ENCODE results near the gene TTF2. TPM values are rescaled to one million over a fixed set of nuclear protein-coding genes. Genes with fewer than 3 reads are reported as not detected.

TTF2 gene
- total RNA-seq, 1 experiment from 2014 or later: 31.9 TPM

- H3K4me1 ChIP-seq: no peaks in the 10 kb centered on the region
- H3K4me3 ChIP-seq (ENCODE audit: low read depth, low read length): no peak overlapping the region
- peaks cover 8% of the 10 kb centered on the region for H3K4me1 Mint-ChIP-seq (ENCODE audit: low read depth, unreplicated experiment)
- ChIA-PET POLR2A (no interaction called here), CTCF (no interaction called here)
- H3K36me3 Mint-ChIP-seq (ENCODE audit: insufficient read depth, unreplicated experiment): no peaks in the 10 kb centered on the region
- no peak overlapping the region for H3K27ac Mint-ChIP-seq (ENCODE audit: unreplicated experiment)
- no peaks in the 10 kb centered on the region for H3K27me3 Mint-ChIP-seq (ENCODE audit: insufficient read depth, unreplicated experiment)
- H3K9me3 Mint-ChIP-seq (ENCODE audit: unreplicated experiment): no peaks in the 10 kb centered on the region
- H3K9me3 ChIP-seq: no peaks in the 10 kb centered on the region
- H3K4me3 Mint-ChIP-seq (ENCODE audit: unreplicated experiment): no peak overlapping the region
- DNase-seq: no peak
- no peaks in the 10 kb centered on the region for H3K36me3 ChIP-seq (ENCODE audit: control insufficient read depth, insufficient read depth, low read length)
- no TSS peak for BruUV-seq (replicated peaks)
- intact Hi-C loops (cut with micrococcal nuclease; ENCODE audit: unreplicated experiment): no loop called here
- no peak for TF ChIP-seq CTCF (IDR thresholded peaks at IDR 0.05; ENCODE audit: insufficient read depth in 1 of 2, low read depth in 1 of 2, low read length in 1 of 2, severe bottlenecking in 1 of 2, unreplicated experiment in 1 of 2)
- no peaks in the 10 kb centered on the region for H3K27me3 ChIP-seq (replicated peaks; ENCODE audit: control insufficient read depth, insufficient read depth, low read length)
Measured at GRCh38 chr1:117045644-117046043, 14.5 kb upstream of the TTF2 start.

GRCh38 chr1:117046781-117047180 is 13.3 kb upstream of the TTF2 start:
- H3K4me3 Mint-ChIP-seq (ENCODE audit: unreplicated experiment): no peak overlapping the region
- no peaks in the 10 kb centered on the region for H3K27me3 ChIP-seq (replicated peaks; ENCODE audit: control insufficient read depth, insufficient read depth, low read length)
- H3K9me3 ChIP-seq: no peaks in the 10 kb centered on the region
- no peak overlapping the region for H3K27ac Mint-ChIP-seq (ENCODE audit: unreplicated experiment)
- CTCF ChIA-PET: no interaction called here
- H3K4me3 ChIP-seq (ENCODE audit: low read depth, low read length): no peak overlapping the region
- H3K9me3 Mint-ChIP-seq (ENCODE audit: unreplicated experiment): no peaks in the 10 kb centered on the region
- intact Hi-C loops (cut with micrococcal nuclease; ENCODE audit: unreplicated experiment): no loop called here
- H3K4me1 ChIP-seq: no peaks in the 10 kb centered on the region
- TF ChIP-seq CTCF (IDR thresholded peaks at IDR 0.05; ENCODE audit: insufficient read depth in 1 of 2, low read depth in 1 of 2, low read length in 1 of 2, severe bottlenecking in 1 of 2, unreplicated experiment in 1 of 2): no peak
- no peaks in the 10 kb centered on the region for H3K27me3 Mint-ChIP-seq (ENCODE audit: insufficient read depth, unreplicated experiment)
- BruUV-seq (replicated peaks): no TSS peak
- H3K36me3 Mint-ChIP-seq (ENCODE audit: insufficient read depth, unreplicated experiment): no peaks in the 10 kb centered on the region
- POLR2A ChIA-PET: no interaction called here
- H3K36me3 ChIP-seq (ENCODE audit: control insufficient read depth, insufficient read depth, low read length): no peaks in the 10 kb centered on the region
- no peak for DNase-seq
- H3K4me1 Mint-ChIP-seq (ENCODE audit: low read depth, unreplicated experiment): peaks cover 8% of the 10 kb centered on the region

- DNase-seq: no peak
- Histone ChIP-seq H3K4me1 (no peaks in the 10 kb centered on the region), H3K9me3 (no peaks in the 10 kb centered on the region), H3K4me3 (ENCODE audit: low read depth, low read length) (no peak overlapping the region), H3K36me3 (ENCODE audit: control insufficient read depth, insufficient read depth, low read length) (no peaks in the 10 kb centered on the region), H3K27me3 (replicated peaks; ENCODE audit: control insufficient read depth, insufficient read depth, low read length) (no peaks in the 10 kb centered on the region)
- Mint-ChIP-seq H3K9me3 (ENCODE audit: unreplicated experiment) (no peaks in the 10 kb centered on the region), H3K4me3 (ENCODE audit: unreplicated experiment) (no peak overlapping the region), H3K27me3 (ENCODE audit: insufficient read depth, unreplicated experiment) (no peaks in the 10 kb centered on the region), H3K36me3 (ENCODE audit: insufficient read depth, unreplicated experiment) (no peaks in the 10 kb centered on the region), H3K4me1 (ENCODE audit: low read depth, unreplicated experiment) (peaks cover 8% of the 10 kb centered on the region), H3K27ac (ENCODE audit: unreplicated experiment) (no peak overlapping the region)
- ChIA-PET CTCF (no interaction called here), POLR2A (no interaction called here)
- no TSS peak for BruUV-seq (replicated peaks)
- no peak for TF ChIP-seq CTCF (IDR thresholded peaks at IDR 0.05; ENCODE audit: insufficient read depth in 1 of 2, low read depth in 1 of 2, low read length in 1 of 2, severe bottlenecking in 1 of 2, unreplicated experiment in 1 of 2)
- intact Hi-C loops (cut with micrococcal nuclease; ENCODE audit: unreplicated experiment): no loop called here
Measured at GRCh38 chr1:117047271-117047670, 12.9 kb upstream of the TTF2 start.

Measured in Caco-2 (cell line).